CD4-positive, alpha-beta T cell treated with Interleukin-4 for 4 hours (primary cell): ENCODE data around the gene TMEM9.

ENCODE experiments used
- DNase-seq: peaks from one replicate; pipeline ENCODE4 v3.0.0-alpha.2; 2020

Gene TMEM9

GRCh38 chr1:201154389-201155165 is at the start of gene TMEM9:
TMEM9 (minus strand) TSS chr1:201154474; CDS start chr1:201153923, 551 bp downstream.
- peak; percentile 96 for DNase-seq

- no peak for DNase-seq
Measured at GRCh38 chr1:201198598-201198997, 44.3 kb upstream of the TMEM9 start.

- no peak for DNase-seq
Measured at GRCh38 chr1:201194046-201194445, 39.8 kb upstream of the TMEM9 start.

- DNase-seq: no peak
Measured at GRCh38 chr1:201192261-201192788, 38.1 kb upstream of the TMEM9 start.

GRCh38 chr1:201191653-201192260 is 37.5 kb upstream of the TMEM9 start:
- DNase-seq: no peak

GRCh38 chr1:201190624-201191051 is 36.4 kb upstream of the TMEM9 start, which contains the start of gene IGFN1:
IGFN1 (plus strand) TSS chr1:201190824; CDS start chr1:201193294, 2,470 bp downstream.
- DNase-seq: no peak

- DNase-seq: no peak
Measured at GRCh38 chr1:201190005-201190404, 35.7 kb upstream of the TMEM9 start.

GRCh38 chr1:201189085-201189484 is 34.8 kb upstream of the TMEM9 start:
- no peak for DNase-seq

- no peak for DNase-seq
Measured at GRCh38 chr1:201186192-201186591, 31.9 kb upstream of the TMEM9 start.

GRCh38 chr1:201185527-201186128 is 31.4 kb upstream of the TMEM9 start:
- no peak for DNase-seq

GRCh38 chr1:201185123-201185453 is 30.8 kb upstream of the TMEM9 start:
- no peak for DNase-seq

GRCh38 chr1:201184307-201185122 is 30.2 kb upstream of the TMEM9 start:
- DNase-seq: no peak

GRCh38 chr1:201183753-201184152 is 29.5 kb upstream of the TMEM9 start:
- no peak for DNase-seq

- DNase-seq: no peak
Measured at GRCh38 chr1:201183209-201183608, 28.9 kb upstream of the TMEM9 start.

- DNase-seq: no peak
Measured at GRCh38 chr1:201181726-201182125, 27.5 kb upstream of the TMEM9 start.

- DNase-seq: no peak
Measured at GRCh38 chr1:201181323-201181722, 27.0 kb upstream of the TMEM9 start.

GRCh38 chr1:201180901-201181300 is 26.6 kb upstream of the TMEM9 start:
- DNase-seq: no peak

GRCh38 chr1:201180141-201180540 is 25.9 kb upstream of the TMEM9 start:
- no peak for DNase-seq

GRCh38 chr1:201178718-201179117 is 24.4 kb upstream of the TMEM9 start:
- DNase-seq: no peak

- DNase-seq: no peak
Measured at GRCh38 chr1:201176940-201177339, 22.7 kb upstream of the TMEM9 start.

- no peak for DNase-seq
Measured at GRCh38 chr1:201175820-201176500, 21.7 kb upstream of the TMEM9 start.

- no peak for DNase-seq
Measured at GRCh38 chr1:201173736-201174135, 19.5 kb upstream of the TMEM9 start.
